LNCAP (cell line): Measurements from ENCODE around the gene CD302.

Source experiments
- CTCF ChIP-seq: fragments of 450-650 bp; IDR thresholded peaks from 2 replicates; pipeline ENCODE4 v1.5.1; 2017; ENCODE audit warnings: mild to moderate bottlenecking

Gene CD302

GRCh38 chr2:159790323-159790722, 7.7 kb downstream of the CD302 start:
- TF ChIP-seq CTCF = no peak

- no peak for TF ChIP-seq CTCF
These were observed 9.8 kb downstream of the CD302 start for GRCh38 chr2:159788253-159788652.

- no peak for TF ChIP-seq CTCF
These were observed 11.1 kb downstream of the CD302 start for GRCh38 chr2:159786938-159787337.

GRCh38 chr2:159785195-159785594, 12.8 kb downstream of the CD302 start:
- TF ChIP-seq CTCF = no peak

- no peak for TF ChIP-seq CTCF
These were observed 14.5 kb downstream of the CD302 start for GRCh38 chr2:159783556-159783955.

GRCh38 chr2:159776321-159776720, 21.7 kb downstream of the CD302 start:
- no peak for TF ChIP-seq CTCF

GRCh38 chr2:159775021-159775420, 23.0 kb downstream of the CD302 start:
- TF ChIP-seq CTCF = no peak

- TF ChIP-seq CTCF = no peak
These were observed 23.5 kb downstream of the CD302 start for GRCh38 chr2:159774370-159774990.
